GM12878 (cell line): ENCODE results near the gene FBXL7. TPM values are rescaled to one million over a fixed set of nuclear protein-coding genes. Genes with fewer than 3 reads are reported as not detected.

Experiments
- ATAC-seq: fragments of 200-7000 bp; cut with Tn5 transposase; 3 replicates; pipeline ENCODE4 v1.9.1; 2020; ENCODE audit warnings: mild to moderate bottlenecking, moderate library complexity
- BruUV-seq: library from RNA; stranded (reverse); fragments of 400-500 nt; replicated peaks from 2 replicates; lab custom pipeline; 2021; lab: Mats Ljungman, UMichigan
- CTCF ChIA-PET: fragments of 300-600 bp; sonication (Branson Sonifier 250); formaldehyde crosslinking; extraction: SDS; loops from one replicate; lab custom pipeline; 2021; ENCODE audit warnings: inconsistent platforms; lab: Yijun Ruan, JAX
- POLR2A ChIA-PET: fragments of 350-600 bp; formaldehyde crosslinking; extraction: SDS; loops from one replicate; lab custom pipeline; 2021; ENCODE audit warnings: inconsistent platforms; lab: Charles Lee
- RAD21 ChIA-PET: fragments of 300-600 bp; sonication (Branson Sonifier 250); formaldehyde crosslinking; loops from one replicate; lab custom pipeline; 2023; ENCODE audit warnings: antibody characterized with exemption; ENCODE audit not compliant: unreplicated experiment; lab: Charles Lee
- SMC1A ChIA-PET: fragments of 300-600 bp; sonication (Branson Sonifier 250); formaldehyde crosslinking; loops from one replicate; lab custom pipeline; 2023; ENCODE audit not compliant: unreplicated experiment, uncharacterized antibody; lab: Charles Lee
- DNase-seq: peaks from one replicate; pipeline ENCODE4 v3.0.0-alpha.2; 2011; ENCODE audit warnings: low read depth, low spot score
- FAIRE-seq: peaks from 3 replicates; lab custom pipeline; 2011; peaks lifted over from hg19 to GRCh38; lab: Jason Lieb, UNC
- H2AFZ ChIP-seq: 2 replicates; pipeline ENCODE4 v1.6.0; 2011; ENCODE audit warnings: low read depth, low read length, control low read depth; ENCODE audit not compliant: control insufficient read depth
- H3K27ac ChIP-seq: 2 replicates; pipeline ENCODE4 v1.5.1; 2011; ENCODE audit warnings: control low read depth; ENCODE audit not compliant: control insufficient read depth, insufficient read depth
- H3K27me3 ChIP-seq, 2 experiments: replicated peaks in 1 of 2; 2 replicates each; pipeline versions ENCODE4 v1.6.0 to v1.6.1; 2011; ENCODE audit warnings: low read length in 1 of 2; ENCODE audit not compliant: control insufficient read depth in 2 of 2, insufficient read depth in 2 of 2
- H3K36me3 ChIP-seq, 2 experiments: 2 replicates each; pipeline ENCODE4 v1.5.1; 2011; ENCODE audit warnings: low read length in 1 of 2; ENCODE audit not compliant: control insufficient read depth in 2 of 2, insufficient read depth in 2 of 2
- H3K4me1 ChIP-seq: 2 replicates; pipeline ENCODE4 v1.6.1; 2011; ENCODE audit warnings: mild to moderate bottlenecking, low read length, moderate library complexity, mixed read lengths; ENCODE audit not compliant: control insufficient read depth, insufficient read depth
- H3K4me2 ChIP-seq: 2 replicates; pipeline ENCODE4 v1.6.0; 2011; ENCODE audit warnings: control low read depth; ENCODE audit not compliant: control insufficient read depth, insufficient read depth
- H3K4me3 ChIP-seq: fragments of 200-600 bp; sonication (generic); 2 replicates; pipeline ENCODE4 v1.5.1; 2016
- H3K79me2 ChIP-seq: 2 replicates; pipeline ENCODE4 v1.6.0; 2011; ENCODE audit warnings: low read length; ENCODE audit not compliant: control insufficient read depth, insufficient read depth
- H3K9ac ChIP-seq: 2 replicates; pipeline ENCODE4 v1.8.0; 2011; ENCODE audit warnings: low read length, control low read depth, mixed read lengths; ENCODE audit not compliant: control insufficient read depth, insufficient read depth
- H3K9me3 ChIP-seq: replicated peaks from 3 replicates; pipeline ENCODE4 v1.5.1; 2011; ENCODE audit warnings: mild to moderate bottlenecking, low read length; ENCODE audit not compliant: control insufficient read depth, insufficient read depth
- H4K20me1 ChIP-seq: 2 replicates; pipeline ENCODE4 v1.6.0; 2011; ENCODE audit not compliant: control insufficient read depth, insufficient read depth
- CBX5 ChIP-seq: sonication (generic); IDR thresholded peaks from 2 replicates; pipeline ENCODE4 v1.6.1; 2016; ENCODE audit warnings: low read depth, moderate library complexity, mild to moderate bottlenecking, inconsistent platforms
- DPF2 ChIP-seq: fragments of 450-650 bp; IDR thresholded peaks from 2 replicates; pipeline ENCODE4 v1.6.1; 2017; ENCODE audit warnings: mild to moderate bottlenecking
- ETV6 ChIP-seq, 2 experiments: fragments of 450-650 bp in 1 of 2; IDR thresholded peaks in 1 of 2; conservative IDR thresholded peaks in 1 of 2; 2 replicates each; pipeline ENCODE4 v1.6.1; 2014; ENCODE audit warnings: antibody characterized with exemption in 1 of 2, borderline replicate concordance in 1 of 2, low read depth in 1 of 2, mild to moderate bottlenecking in 1 of 2, moderate library complexity in 1 of 2
- HDAC2 ChIP-seq: fragments of 200-600 bp; sonication (generic); IDR thresholded peaks from 2 replicates; pipeline ENCODE4 v1.6.1; 2017
- NFYA ChIP-seq: IDR thresholded peaks from 2 replicates; pipeline ENCODE4 v1.6.1; 2011; ENCODE audit warnings: low read depth, mild to moderate bottlenecking, low read length, improper control_type of control experiment, borderline replicate concordance
- RFX5 ChIP-seq: IDR thresholded peaks from 2 replicates; pipeline ENCODE4 v1.6.1; 2011; ENCODE audit warnings: low read depth, low read length, improper control_type of control experiment
- SMARCA5 ChIP-seq: fragments of 450-650 bp; IDR thresholded peaks from 2 replicates; pipeline ENCODE4 v1.6.1; 2017; ENCODE audit warnings: mild to moderate bottlenecking
- SPI1 ChIP-seq: IDR thresholded peaks from 2 replicates; pipeline ENCODE4 v1.6.1; 2011; ENCODE audit warnings: low read depth, mild to moderate bottlenecking, low read length, moderate library complexity, borderline replicate concordance; ENCODE audit not compliant: insufficient read depth
- SREBF1 ChIP-seq: IDR thresholded peaks from 2 replicates; pipeline ENCODE4 v1.6.1; 2012; ENCODE audit warnings: mild to moderate bottlenecking, low read length
- SUZ12 ChIP-seq: fragments of 200-600 bp; sonication (generic); IDR thresholded peaks from one replicate; pipeline ENCODE4 v1.6.1; 2018; ENCODE audit warnings: antibody characterized with exemption, mild to moderate bottlenecking; ENCODE audit not compliant: unreplicated experiment
- YBX1 ChIP-seq: fragments of 450-650 bp; IDR thresholded peaks from 2 replicates; pipeline ENCODE4 v1.6.1; 2016; ENCODE audit warnings: antibody characterized with exemption
- ZNF207 ChIP-seq: fragments of 450-650 bp; IDR thresholded peaks from 2 replicates; pipeline ENCODE4 v1.6.1; 2014; ENCODE audit warnings: antibody characterized with exemption, mild to moderate bottlenecking, borderline replicate concordance
- WGBS: methylation state at CpG from one replicate; pipeline ENCODE4 v1.1.6; 2016; ENCODE audit warnings: low lambda C conversion rate; ENCODE audit not compliant: insufficient replicate concordance, insufficient coverage; ENCODE audit errors: missing lambda C conversion rate; 5-methylcytosine and 5-hydroxymethylcytosine counted together
- in situ Hi-C: fragments of 300-500 bp; cut with MboI; formaldehyde crosslinking; loops from 9 replicates; pipeline ENCODE4 v1.14.3; 2018; ENCODE audit warnings: mixed read lengths
- intact Hi-C: fragments of 100-400 bp; cut with micrococcal nuclease; formaldehyde crosslinking; loops from one replicate; pipeline ENCODE4 v1.14.2; 2022; ENCODE audit not compliant: unreplicated experiment
- polyA plus RNA-seq, 11 experiments: library from polyadenylated mRNA; depleted of rRNA in 4 of 11; unstranded in 6 of 11; stranded (reverse) in 5 of 11; fragments of >200 nt; fragmentation: Nextera tagmentation in 4 of 11; fragmentation: Illumina TruSeq in 1 of 11; extraction: Ambion mirVana in 4 of 11; extraction: Trizol in 1 of 11; gene quantifications; 1 replicate in 1 of 11; 2 replicates in 10 of 11; pipeline versions ENCODE4 v1.2.1 to v1.2.3, GENCODE V29; 2011 to 2016; ENCODE audit warnings: inconsistent platforms in 2 of 11, missing spikeins in 2 of 11, low read depth in 1 of 11
- total RNA-seq, 4 experiments: library from RNA; depleted of rRNA in 3 of 4; stranded (reverse); fragments of >200 nt in 3 of 4; fragmentation: Illumina TruSeq in 1 of 4; extraction: Trizol in 1 of 4; gene quantifications; 2 replicates each; pipeline versions ENCODE4 v1.2.1 to v1.2.3, GENCODE V29; 2013 to 2021
- TF ChIP-seq, protein P1 (sequence below): IDR thresholded peaks from 2 replicates; pipeline ENCODE4 v1.6.1; 2012; ENCODE audit warnings: mild to moderate bottlenecking, low read depth, low read length
- TF ChIP-seq, protein P2 (sequence below): IDR thresholded peaks from 2 replicates; pipeline ENCODE4 v1.6.1; 2011; ENCODE audit warnings: borderline replicate concordance, low read depth, mild to moderate bottlenecking, moderate library complexity, mixed read lengths, low read length; ENCODE audit not compliant: insufficient read depth; ENCODE audit errors: extremely low read length
- TF ChIP-seq, protein P3 (sequence below): fragments of 450-650 bp; IDR thresholded peaks from 2 replicates; pipeline ENCODE4 v1.6.1; 2017; ENCODE audit warnings: borderline replicate concordance
- TF ChIP-seq, protein P4 (sequence below): fragments of 450-650 bp; formaldehyde crosslinking; IDR thresholded peaks from 2 replicates; pipeline ENCODE4 v1.5.0; 2022; ENCODE audit warnings: mild to moderate bottlenecking, missing genetic modification characterization

The FBXL7 gene
- total and polyA plus RNA-seq, 10 of the 15 experiments (the other 5 are each of a cell fraction or from before 2014, with no cell fraction given) = 0.03 to 0.44 (median 0.16) TPM

DNA sequence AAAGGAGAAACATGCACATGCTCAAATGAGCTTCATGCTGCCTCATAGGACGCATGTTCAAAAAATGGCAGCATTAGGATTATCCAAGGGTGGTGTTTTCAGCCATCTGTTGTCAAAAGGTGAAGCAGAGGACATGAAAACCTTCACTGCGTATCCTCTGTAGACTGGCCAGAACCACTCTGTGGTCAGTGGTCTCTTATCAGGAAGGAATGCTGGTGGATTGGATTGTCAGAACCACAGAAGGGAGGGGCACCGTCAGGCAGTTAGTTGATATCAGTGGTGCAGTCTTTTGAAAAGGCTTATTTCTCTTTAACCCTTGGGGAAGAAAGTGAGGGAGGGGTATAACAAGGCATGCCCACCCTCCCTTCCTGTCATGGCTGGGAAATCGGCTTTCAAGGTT lies 100.1 kb downstream of the FBXL7 start:
- no peaks in the 10 kb centered on the region for H3K79me2 ChIP-seq
- in situ Hi-C loops (no loop called here), intact Hi-C loops (no loop called here)
- no peak for DNase-seq
- no TSS peak for BruUV-seq
- H3K4me2 ChIP-seq = no peak overlapping the region
- no peak for FAIRE-seq
- no peaks in the 10 kb centered on the region for H3K27me3 ChIP-seq
- H3K27ac ChIP-seq = no peak overlapping the region
- no peak for ATAC-seq
- H3K36me3 ChIP-seq = no peaks in the 10 kb centered on the region
- ChIA-PET POLR2A (no interaction called here), RAD21 (no interaction called here), SMC1A (interaction anchor here (1.0 kb wide), 1 partner anchor 51 kb away, joined by 3 read pairs; no protein-coding TSS in a partner anchor), CTCF (interaction anchor here (1.2 to 1.8 kb wide), 3 partner anchors 11 to 16 kb away, joined by 3 to 6 read pairs (median 3); no protein-coding TSS in a partner anchor)
- no peak overlapping the region for H3K9ac ChIP-seq
- no peak overlapping the region for H3K4me3 ChIP-seq
- no peaks in the 10 kb centered on the region for H4K20me1 ChIP-seq
- no peaks in the 10 kb centered on the region for H3K4me1 ChIP-seq
- no peaks in the 10 kb centered on the region for H3K9me3 ChIP-seq
- H2AFZ ChIP-seq = no peak overlapping the region
- 33% methylated on average over 4 of the region's 4 CpGs for WGBS
- no peak for TF ChIP-seq CBX5
- TF ChIP-seq ETV6 (conservative IDR thresholded peaks at IDR 0.05 in 1 of 2, IDR thresholded peaks at IDR 0.05 in 1 of 2; ENCODE audit: borderline replicate concordance in 1 of 2, low read depth in 1 of 2) = no peak
- no peak for TF ChIP-seq ZNF207
- TF ChIP-seq DPF2 = no peak
- no peak for TF ChIP-seq NFYA
- TF ChIP-seq, protein P1, sequence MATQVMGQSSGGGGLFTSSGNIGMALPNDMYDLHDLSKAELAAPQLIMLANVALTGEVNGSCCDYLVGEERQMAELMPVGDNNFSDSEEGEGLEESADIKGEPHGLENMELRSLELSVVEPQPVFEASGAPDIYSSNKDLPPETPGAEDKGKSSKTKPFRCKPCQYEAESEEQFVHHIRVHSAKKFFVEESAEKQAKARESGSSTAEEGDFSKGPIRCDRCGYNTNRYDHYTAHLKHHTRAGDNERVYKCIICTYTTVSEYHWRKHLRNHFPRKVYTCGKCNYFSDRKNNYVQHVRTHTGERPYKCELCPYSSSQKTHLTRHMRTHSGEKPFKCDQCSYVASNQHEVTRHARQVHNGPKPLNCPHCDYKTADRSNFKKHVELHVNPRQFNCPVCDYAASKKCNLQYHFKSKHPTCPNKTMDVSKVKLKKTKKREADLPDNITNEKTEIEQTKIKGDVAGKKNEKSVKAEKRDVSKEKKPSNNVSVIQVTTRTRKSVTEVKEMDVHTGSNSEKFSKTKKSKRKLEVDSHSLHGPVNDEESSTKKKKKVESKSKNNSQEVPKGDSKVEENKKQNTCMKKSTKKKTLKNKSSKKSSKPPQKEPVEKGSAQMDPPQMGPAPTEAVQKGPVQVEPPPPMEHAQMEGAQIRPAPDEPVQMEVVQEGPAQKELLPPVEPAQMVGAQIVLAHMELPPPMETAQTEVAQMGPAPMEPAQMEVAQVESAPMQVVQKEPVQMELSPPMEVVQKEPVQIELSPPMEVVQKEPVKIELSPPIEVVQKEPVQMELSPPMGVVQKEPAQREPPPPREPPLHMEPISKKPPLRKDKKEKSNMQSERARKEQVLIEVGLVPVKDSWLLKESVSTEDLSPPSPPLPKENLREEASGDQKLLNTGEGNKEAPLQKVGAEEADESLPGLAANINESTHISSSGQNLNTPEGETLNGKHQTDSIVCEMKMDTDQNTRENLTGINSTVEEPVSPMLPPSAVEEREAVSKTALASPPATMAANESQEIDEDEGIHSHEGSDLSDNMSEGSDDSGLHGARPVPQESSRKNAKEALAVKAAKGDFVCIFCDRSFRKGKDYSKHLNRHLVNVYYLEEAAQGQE = no peak
- TF ChIP-seq, protein P2, sequence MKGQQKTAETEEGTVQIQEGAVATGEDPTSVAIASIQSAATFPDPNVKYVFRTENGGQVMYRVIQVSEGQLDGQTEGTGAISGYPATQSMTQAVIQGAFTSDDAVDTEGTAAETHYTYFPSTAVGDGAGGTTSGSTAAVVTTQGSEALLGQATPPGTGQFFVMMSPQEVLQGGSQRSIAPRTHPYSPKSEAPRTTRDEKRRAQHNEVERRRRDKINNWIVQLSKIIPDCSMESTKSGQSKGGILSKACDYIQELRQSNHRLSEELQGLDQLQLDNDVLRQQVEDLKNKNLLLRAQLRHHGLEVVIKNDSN = no peak
- TF ChIP-seq, protein P3, sequence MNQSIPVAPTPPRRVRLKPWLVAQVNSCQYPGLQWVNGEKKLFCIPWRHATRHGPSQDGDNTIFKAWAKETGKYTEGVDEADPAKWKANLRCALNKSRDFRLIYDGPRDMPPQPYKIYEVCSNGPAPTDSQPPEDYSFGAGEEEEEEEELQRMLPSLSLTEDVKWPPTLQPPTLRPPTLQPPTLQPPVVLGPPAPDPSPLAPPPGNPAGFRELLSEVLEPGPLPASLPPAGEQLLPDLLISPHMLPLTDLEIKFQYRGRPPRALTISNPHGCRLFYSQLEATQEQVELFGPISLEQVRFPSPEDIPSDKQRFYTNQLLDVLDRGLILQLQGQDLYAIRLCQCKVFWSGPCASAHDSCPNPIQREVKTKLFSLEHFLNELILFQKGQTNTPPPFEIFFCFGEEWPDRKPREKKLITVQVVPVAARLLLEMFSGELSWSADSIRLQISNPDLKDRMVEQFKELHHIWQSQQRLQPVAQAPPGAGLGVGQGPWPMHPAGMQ = no peak
- no peak for TF ChIP-seq YBX1
- TF ChIP-seq HDAC2 = no peak
- TF ChIP-seq RFX5 = no peak
- TF ChIP-seq SPI1 = no peak
- no peak for TF ChIP-seq SMARCA5
- TF ChIP-seq, protein P4, sequence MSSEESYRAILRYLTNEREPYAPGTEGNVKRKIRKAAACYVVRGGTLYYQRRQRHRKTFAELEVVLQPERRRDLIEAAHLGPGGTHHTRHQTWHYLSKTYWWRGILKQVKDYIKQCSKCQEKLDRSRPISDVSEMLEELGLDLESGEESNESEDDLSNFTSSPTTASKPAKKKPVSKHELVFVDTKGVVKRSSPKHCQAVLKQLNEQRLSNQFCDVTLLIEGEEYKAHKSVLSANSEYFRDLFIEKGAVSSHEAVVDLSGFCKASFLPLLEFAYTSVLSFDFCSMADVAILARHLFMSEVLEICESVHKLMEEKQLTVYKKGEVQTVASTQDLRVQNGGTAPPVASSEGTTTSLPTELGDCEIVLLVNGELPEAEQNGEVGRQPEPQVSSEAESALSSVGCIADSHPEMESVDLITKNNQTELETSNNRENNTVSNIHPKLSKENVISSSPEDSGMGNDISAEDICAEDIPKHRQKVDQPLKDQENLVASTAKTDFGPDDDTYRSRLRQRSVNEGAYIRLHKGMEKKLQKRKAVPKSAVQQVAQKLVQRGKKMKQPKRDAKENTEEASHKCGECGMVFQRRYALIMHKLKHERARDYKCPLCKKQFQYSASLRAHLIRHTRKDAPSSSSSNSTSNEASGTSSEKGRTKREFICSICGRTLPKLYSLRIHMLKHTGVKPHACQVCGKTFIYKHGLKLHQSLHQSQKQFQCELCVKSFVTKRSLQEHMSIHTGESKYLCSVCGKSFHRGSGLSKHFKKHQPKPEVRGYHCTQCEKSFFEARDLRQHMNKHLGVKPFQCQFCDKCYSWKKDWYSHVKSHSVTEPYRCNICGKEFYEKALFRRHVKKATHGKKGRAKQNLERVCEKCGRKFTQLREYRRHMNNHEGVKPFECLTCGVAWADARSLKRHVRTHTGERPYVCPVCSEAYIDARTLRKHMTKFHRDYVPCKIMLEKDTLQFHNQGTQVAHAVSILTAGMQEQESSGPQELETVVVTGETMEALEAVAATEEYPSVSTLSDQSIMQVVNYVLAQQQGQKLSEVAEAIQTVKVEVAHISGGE (CRISPR knock-in tag) = no peak
- TF ChIP-seq SUZ12 = no peak
- no peak for TF ChIP-seq SREBF1
